WTC11 (cell line): ENCODE data around the gene TRMT10C. TPM values are rescaled to one million over a fixed set of nuclear protein-coding genes. Genes with fewer than 3 reads are reported as not detected.

Source experiments
- ATAC-seq: fragments of 200-7000 bp; cut with Tn5 transposase; 2 replicates; pipeline ENCODE4 v1.10.0; 2021; ENCODE audit warnings: mild to moderate bottlenecking, moderate library complexity
- CTCF ChIA-PET: fragments of 300-600 bp; sonication (Branson Sonifier 250); formaldehyde crosslinking; loops from one replicate; lab custom pipeline; 2021; ENCODE audit warnings: antibody characterized with exemption; lab: Charles Lee
- POLR2A ChIA-PET: fragments of 350-600 bp; sonication (Branson Sonifier 250); formaldehyde crosslinking; loops from one replicate; lab custom pipeline; 2021; ENCODE audit warnings: antibody characterized with exemption; lab: Charles Lee
- DNase-seq: peaks from one replicate; pipeline ENCODE4 v3.0.0; 2021; ENCODE audit warnings: low spot score
- H3K27ac Mint-ChIP-seq: 2 replicates; pipeline ENCODE4 v1.8.0; 2021; ENCODE audit warnings: mixed read lengths
- H3K27me3 Mint-ChIP-seq: 2 replicates; pipeline ENCODE4 v1.8.0; 2021; ENCODE audit warnings: low read depth, mild to moderate bottlenecking, moderate library complexity, mixed read lengths
- H3K36me3 Mint-ChIP-seq: 2 replicates; pipeline ENCODE4 v1.8.0; 2021; ENCODE audit warnings: mixed read lengths
- H3K4me1 Mint-ChIP-seq: 2 replicates; pipeline ENCODE4 v1.8.0; 2022; ENCODE audit warnings: mixed read lengths
- H3K4me3 Mint-ChIP-seq: 2 replicates; pipeline ENCODE4 v1.8.0; 2021; ENCODE audit warnings: mild to moderate bottlenecking, moderate library complexity, mixed read lengths
- H3K9me3 Mint-ChIP-seq: 2 replicates; pipeline ENCODE4 v1.8.0; 2021; ENCODE audit warnings: mixed read lengths
- ARID4B ChIP-seq: sonication (generic); formaldehyde crosslinking; IDR thresholded peaks from 2 replicates; pipeline ENCODE4 v1.8.0; 2023; ENCODE audit warnings: missing genetic modification reagents, mild to moderate bottlenecking, borderline replicate concordance
- ATF2 ChIP-seq: sonication (generic); formaldehyde crosslinking; IDR thresholded peaks from 2 replicates; pipeline ENCODE4 v1.8.1; 2022; ENCODE audit warnings: low read depth, missing genetic modification reagents, borderline replicate concordance
- CREB1 ChIP-seq: sonication (generic); formaldehyde crosslinking; IDR thresholded peaks from 2 replicates; pipeline ENCODE4 v1.8.0; 2023; ENCODE audit warnings: mild to moderate bottlenecking, missing genetic modification reagents
- FOXP4 ChIP-seq: sonication (generic); formaldehyde crosslinking; IDR thresholded peaks from 2 replicates; pipeline ENCODE4 v1.8.0; 2022; ENCODE audit warnings: mild to moderate bottlenecking, missing genetic modification reagents
- GTF2I ChIP-seq: fragments of 250-450 bp; sonication (Bioruptor Pico); conservative IDR thresholded peaks from 2 replicates; pipeline ENCODE4 v1.4.0; 2021; ENCODE audit warnings: mild to moderate bottlenecking
- IRF1 ChIP-seq: sonication (generic); formaldehyde crosslinking; IDR thresholded peaks from 2 replicates; pipeline ENCODE4 v1.8.0; 2023; ENCODE audit warnings: missing genetic modification reagents
- JAZF1 ChIP-seq: fragments of 250-450 bp; sonication (Bioruptor Pico); IDR thresholded peaks from 2 replicates; pipeline ENCODE4 v1.9.0; 2021; ENCODE audit warnings: moderate library complexity, mild to moderate bottlenecking, inconsistent platforms
- KAT7 ChIP-seq: sonication (generic); formaldehyde crosslinking; IDR thresholded peaks from 2 replicates; pipeline ENCODE4 v1.8.1; 2023; ENCODE audit warnings: missing genetic modification reagents, mild to moderate bottlenecking, borderline replicate concordance
- NFATC4 ChIP-seq: fragments of 250-450 bp; sonication (Bioruptor Pico); IDR thresholded peaks from 2 replicates; pipeline ENCODE4 v1.9.0; 2021; ENCODE audit warnings: mild to moderate bottlenecking
- RELA ChIP-seq: sonication (generic); formaldehyde crosslinking; IDR thresholded peaks from 2 replicates; pipeline ENCODE4 v1.8.1; 2022; ENCODE audit warnings: missing genetic modification reagents, mild to moderate bottlenecking, borderline replicate concordance
- SMAD3 ChIP-seq: sonication (generic); formaldehyde crosslinking; IDR thresholded peaks from 2 replicates; pipeline ENCODE4 v1.8.0; 2022; ENCODE audit warnings: missing genetic modification reagents, mild to moderate bottlenecking, borderline replicate concordance
- TCF7 ChIP-seq: sonication (generic); formaldehyde crosslinking; IDR thresholded peaks from 2 replicates; pipeline ENCODE4 v1.8.0; 2022; ENCODE audit warnings: mild to moderate bottlenecking, low read depth, missing genetic modification reagents, moderate library complexity
- TEAD1 ChIP-seq: sonication (generic); formaldehyde crosslinking; IDR thresholded peaks from 2 replicates; pipeline ENCODE4 v1.8.0; 2022; ENCODE audit warnings: mild to moderate bottlenecking, missing genetic modification reagents
- USF1 ChIP-seq: sonication (generic); formaldehyde crosslinking; IDR thresholded peaks from 2 replicates; pipeline ENCODE4 v1.8.0; 2022; ENCODE audit warnings: mild to moderate bottlenecking, missing genetic modification reagents
- ZNF317 ChIP-seq: sonication (generic); formaldehyde crosslinking; IDR thresholded peaks from 2 replicates; pipeline ENCODE4 v1.8.1; 2023; ENCODE audit warnings: low read depth, mild to moderate bottlenecking, moderate library complexity, missing genetic modification reagents, borderline replicate concordance
- ZNF423 ChIP-seq: fragments of 250-450 bp; sonication (Bioruptor Pico); IDR thresholded peaks from 2 replicates; pipeline ENCODE4 v2.1.2; 2022; ENCODE audit warnings: mild to moderate bottlenecking, moderate library complexity
- ZNF512 ChIP-seq: sonication (generic); formaldehyde crosslinking; IDR thresholded peaks from 2 replicates; pipeline ENCODE4 v1.8.1; 2022; ENCODE audit warnings: missing genetic modification reagents, borderline replicate concordance
- total RNA-seq: library from RNA; stranded (reverse); gene quantifications from 3 replicates; pipeline ENCODE4 v1.2.3, GENCODE V29; 2021

Gene TRMT10C
- total RNA-seq, 1 experiment from 2014 or later: 41.7 TPM

GRCh38 chr3:101577286-101577685 is 15.6 kb downstream of the TRMT10C start:
- CTCF ChIA-PET: no interaction called here
- no peaks in the 10 kb centered on the region for H3K9me3 Mint-ChIP-seq
- DNase-seq: no peak
- H3K27me3 Mint-ChIP-seq: no peaks in the 10 kb centered on the region
- peaks cover 24% of the 10 kb centered on the region for H3K4me1 Mint-ChIP-seq
- no peak for ATAC-seq
- no peak overlapping the region for H3K4me3 Mint-ChIP-seq
- TF ChIP-seq NFATC4 (CRISPR knock-in tag): no peak
- no peak for TF ChIP-seq KAT7 (CRISPR knock-in tag)
- no peak for TF ChIP-seq JAZF1 (CRISPR knock-in tag)
- no peak for TF ChIP-seq RELA (CRISPR knock-in tag)
- no peak for TF ChIP-seq TCF7
- TF ChIP-seq ZNF423 (CRISPR knock-in tag): no peak
- no peak for TF ChIP-seq ARID4B (CRISPR knock-in tag)
- TF ChIP-seq CREB1: no peak
- no peak for TF ChIP-seq TEAD1 (CRISPR knock-in tag)
- TF ChIP-seq GTF2I (CRISPR knock-in tag): no peak
- no peak for TF ChIP-seq ZNF317 (CRISPR knock-in tag)
- TF ChIP-seq ATF2 (CRISPR knock-in tag): no peak
- no peak for TF ChIP-seq FOXP4 (CRISPR knock-in tag)
- TF ChIP-seq IRF1: no peak
- no peak for TF ChIP-seq USF1
- no peak for TF ChIP-seq SMAD3 (CRISPR knock-in tag)
- TF ChIP-seq ZNF512 (CRISPR knock-in tag): no peak
- no peak overlapping the region; the same call in 1 of the 2 replicates for H3K27ac Mint-ChIP-seq
- POLR2A ChIA-PET: interaction anchor here (0.7 kb wide), 1 partner anchor 38 kb away, joined by 3 read pairs; no protein-coding TSS in a partner anchor
- peaks cover 28% of the 10 kb centered on the region for H3K36me3 Mint-ChIP-seq
